HG03066 (cell line): ENCODE results near the gene TSPAN3.

Experiments used
- ATAC-seq: cut with Tn5 transposase; IDR thresholded peaks from one replicate; pipeline ENCODE4 v1.9.1; 2021; ENCODE audit warnings: low read depth; ENCODE audit not compliant: unreplicated experiment

Gene TSPAN3

GRCh38 chr15:77070495-77071304 is at the start of gene TSPAN3:
Gene TSPAN3 (minus strand): TSS chr15:77071109. CDS start chr15:77070954, 155 bp downstream.
- peak; percentile 88 for ATAC-seq

GRCh38 chr15:77120576-77120975 is 49.7 kb upstream of the TSPAN3 start:
- no peak for ATAC-seq

GRCh38 chr15:77119446-77119845 is 48.5 kb upstream of the TSPAN3 start:
- no peak for ATAC-seq

DNA sequence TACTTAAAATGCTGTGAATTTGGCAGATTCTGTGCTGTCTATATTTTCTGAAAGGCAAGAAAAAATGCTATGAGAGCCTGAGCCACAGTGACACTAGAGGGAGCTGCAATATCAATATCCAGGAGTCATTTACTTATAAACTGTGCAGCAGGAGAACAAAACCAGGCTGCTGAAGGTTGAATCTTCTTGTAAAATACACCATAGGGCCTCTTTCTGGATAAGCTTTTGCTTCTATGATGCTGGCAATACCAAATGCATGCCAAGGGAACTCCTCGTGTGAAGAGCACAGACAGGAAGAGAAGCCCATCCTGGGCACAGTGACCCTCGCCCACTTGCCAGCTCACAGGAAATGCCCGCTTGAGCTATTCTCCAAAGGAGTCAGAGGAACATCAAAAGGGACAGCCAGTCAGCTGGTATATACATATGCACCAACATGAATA is 48.0 kb upstream of the TSPAN3 start:
- ATAC-seq: no peak

GRCh38 chr15:77115179-77115578 is 44.3 kb upstream of the TSPAN3 start:
- ATAC-seq: no peak

GRCh38 chr15:77112838-77113504 is 42.1 kb upstream of the TSPAN3 start:
- no peak for ATAC-seq

DNA sequence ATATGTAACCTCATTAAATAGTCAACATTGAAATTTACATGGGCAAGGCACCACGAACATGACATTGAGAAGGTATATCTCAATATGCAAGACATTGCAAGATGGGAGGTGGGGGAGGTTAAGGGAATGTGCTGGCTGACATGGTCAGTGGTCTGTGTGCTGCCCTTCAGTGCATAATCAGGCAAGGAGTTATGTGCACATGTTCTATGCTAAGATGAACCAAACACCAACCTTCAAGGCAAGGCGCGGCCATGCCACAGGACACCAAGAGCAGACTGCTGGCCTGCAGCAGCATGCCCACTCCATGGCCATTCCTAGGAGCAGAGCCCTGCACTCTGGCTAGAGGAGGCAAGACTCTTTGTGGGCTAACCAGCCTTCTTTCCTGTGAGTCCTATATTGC is 40.9 kb upstream of the TSPAN3 start:
- no peak for ATAC-seq

- no peak for ATAC-seq
Observed at GRCh38 chr15:77107531-77108355, 36.8 kb upstream of the TSPAN3 start.

GRCh38 chr15:77107068-77107467 is 36.2 kb upstream of the TSPAN3 start:
- ATAC-seq: no peak

GRCh38 chr15:77104155-77104554 is 33.2 kb upstream of the TSPAN3 start:
- ATAC-seq: no peak

DNA sequence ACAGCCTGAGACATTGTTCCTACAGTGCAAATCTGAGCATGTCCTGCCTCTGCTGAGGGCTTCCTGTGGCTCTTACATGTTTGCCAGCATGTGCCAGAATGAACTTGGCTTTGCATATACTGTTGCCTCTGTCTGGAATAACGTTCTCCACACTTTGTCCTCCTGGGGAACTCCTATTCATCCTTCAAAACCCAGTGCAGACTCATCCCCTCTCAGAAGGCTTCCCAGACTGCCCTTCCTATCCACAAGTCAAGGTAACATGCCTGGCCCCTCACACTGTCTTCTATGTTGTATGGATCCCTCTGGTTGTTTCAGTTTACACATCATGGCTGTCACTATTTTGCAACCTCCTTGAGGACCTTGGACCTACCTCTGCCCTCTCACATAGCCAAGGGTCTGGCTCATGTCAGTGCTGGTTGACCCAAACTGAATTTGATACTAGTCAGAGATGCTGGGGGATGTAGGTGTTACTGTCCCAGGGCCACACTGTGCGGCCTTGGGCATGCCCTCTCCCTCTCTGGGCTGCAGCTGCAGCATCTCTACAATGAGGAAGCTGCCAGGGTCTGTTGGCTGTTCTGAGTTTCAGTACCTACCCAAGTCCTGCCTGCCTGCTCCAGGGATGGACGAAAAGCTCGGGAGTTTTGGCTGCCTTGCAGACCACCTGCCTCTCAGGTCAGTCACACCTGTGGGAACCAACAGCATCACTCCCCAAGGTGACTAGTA is 29.0 kb upstream of the TSPAN3 start:
- ATAC-seq: no peak

- ATAC-seq: no peak
Observed at GRCh38 chr15:77098572-77098971, 27.7 kb upstream of the TSPAN3 start.

DNA sequence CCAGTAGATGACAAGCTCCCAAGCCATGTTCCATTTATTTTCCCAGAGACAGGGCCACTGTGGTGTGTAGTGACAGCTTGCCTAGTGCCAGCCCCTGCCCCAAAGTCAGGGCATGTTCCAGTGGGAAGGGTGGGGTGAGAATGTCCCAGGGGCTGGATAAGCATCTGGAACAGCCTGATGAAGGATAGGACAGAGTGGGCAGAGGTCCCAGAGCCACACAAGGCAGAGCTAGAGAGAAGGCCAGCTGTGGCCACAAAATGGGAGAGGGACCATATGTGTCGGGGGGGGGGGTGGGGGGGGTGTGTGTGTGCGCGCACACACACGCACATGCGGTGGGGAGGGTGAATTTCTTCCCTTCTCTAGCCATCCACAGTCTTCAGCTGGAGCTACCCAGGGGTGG is 27.0 kb upstream of the TSPAN3 start:
- no peak for ATAC-seq

DNA sequence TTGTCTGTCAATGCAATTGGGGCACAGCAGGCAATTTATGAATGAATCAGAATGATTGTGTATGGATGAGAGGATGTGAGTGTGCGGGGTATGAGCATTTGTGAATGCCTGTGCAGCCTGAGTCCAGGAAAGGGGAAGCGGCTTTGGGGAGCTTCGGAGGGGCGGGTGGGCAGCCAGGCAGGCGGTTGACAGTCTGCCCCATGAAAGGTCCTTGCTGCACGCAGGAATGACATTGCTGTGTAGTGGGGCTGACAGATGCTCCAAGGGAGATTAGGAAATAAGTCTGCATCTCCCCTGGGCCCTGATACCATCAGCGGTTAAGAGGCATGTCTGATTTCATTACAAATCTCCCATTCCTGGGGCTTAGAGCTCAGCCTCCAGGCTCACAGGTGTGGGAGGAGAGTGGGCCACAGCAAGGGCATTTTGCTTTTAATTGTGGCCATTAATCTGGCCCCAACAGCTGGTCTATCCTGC is 26.4 kb upstream of the TSPAN3 start:
- ATAC-seq: no peak

GRCh38 chr15:77096541-77096940 is 25.6 kb upstream of the TSPAN3 start:
- ATAC-seq: no peak

DNA sequence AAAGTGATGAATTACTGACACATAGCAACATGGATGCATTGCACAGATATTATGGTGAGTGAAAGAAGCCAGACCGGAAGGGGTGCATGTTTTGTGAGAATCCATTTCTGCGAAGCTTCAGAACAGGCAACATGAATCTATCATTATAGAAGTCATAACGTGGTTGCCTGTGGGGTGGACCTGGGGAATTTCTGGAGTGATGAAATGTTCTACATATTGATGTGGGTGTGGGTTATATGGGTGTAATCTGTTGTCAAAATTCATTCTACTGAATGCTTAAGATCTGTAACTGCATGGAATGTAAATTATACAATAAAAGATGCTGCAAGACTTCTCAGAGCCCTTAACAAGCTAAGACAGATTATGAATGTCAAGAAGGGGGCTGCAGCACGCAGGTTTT is 25.2 kb upstream of the TSPAN3 start:
- no peak for ATAC-seq

GRCh38 chr15:77094397-77095030 is 23.6 kb upstream of the TSPAN3 start:
- no peak for ATAC-seq

DNA sequence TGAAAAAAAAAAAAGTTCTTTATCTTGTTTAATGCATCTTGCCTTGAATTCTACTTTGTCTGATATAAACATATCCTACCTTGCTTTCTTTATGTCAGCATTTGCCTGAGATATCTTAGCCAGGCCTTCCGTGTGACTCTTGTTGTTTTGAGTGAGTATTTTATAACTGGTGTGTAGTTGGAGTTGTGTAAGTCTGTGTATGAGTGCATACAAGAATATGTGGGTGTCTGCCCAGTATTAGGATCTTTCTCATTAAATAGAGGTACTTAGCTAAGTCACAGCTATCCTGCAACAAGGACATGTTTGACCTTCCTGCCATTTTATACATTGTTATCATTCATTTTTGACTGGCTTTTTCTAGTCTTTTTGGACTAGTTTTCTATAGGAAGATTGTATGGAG is 22.5 kb upstream of the TSPAN3 start:
- ATAC-seq: no peak

GRCh38 chr15:77091097-77091496 is 20.2 kb upstream of the TSPAN3 start:
- no peak for ATAC-seq

DNA sequence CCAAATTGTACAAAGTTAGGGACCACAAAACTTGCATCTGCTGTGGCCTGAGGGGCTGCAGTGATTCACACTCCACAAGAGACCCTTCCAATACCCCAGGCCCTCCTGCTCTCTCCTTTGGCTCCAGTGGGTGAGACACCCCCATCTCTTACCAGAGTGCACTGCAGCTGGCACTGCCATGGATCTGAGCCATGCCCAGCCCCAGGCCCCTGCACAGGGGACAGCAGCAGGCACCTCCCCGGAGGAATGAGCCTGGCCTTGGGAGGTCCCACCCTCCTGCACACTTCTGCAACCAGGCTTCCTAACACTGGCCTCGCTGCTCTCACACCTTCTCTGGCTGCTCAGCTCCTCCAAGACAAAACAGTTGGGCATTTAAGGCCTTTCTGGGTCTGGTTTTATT is 16.3 kb upstream of the TSPAN3 start:
- no peak for ATAC-seq
